ENCODE data around the gene PPP3R1. TPM values are rescaled to one million over a fixed set of nuclear protein-coding genes. Genes with fewer than 3 reads are reported as not detected.

Gene PPP3R1, protein sequence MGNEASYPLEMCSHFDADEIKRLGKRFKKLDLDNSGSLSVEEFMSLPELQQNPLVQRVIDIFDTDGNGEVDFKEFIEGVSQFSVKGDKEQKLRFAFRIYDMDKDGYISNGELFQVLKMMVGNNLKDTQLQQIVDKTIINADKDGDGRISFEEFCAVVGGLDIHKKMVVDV
- 10 to 100 TPM; 18.1 to 41.9 (median 22.4) TPM for polyA plus RNA-seq
- long read RNA-seq, donor 1 = 0 reads
- long read RNA-seq, donor 2, partial matches to known transcripts = 0 of 4 reads
- long read RNA-seq, donor 2, other reads (novel, unspliced or antisense) = 0 of 4 reads
- long read RNA-seq, donor 3, transcript PPP3R1-201 (6 exons, 3,023 nt) = major isoform, 5 of 12 reads
- long read RNA-seq, donor 3, partial matches to known transcripts = 7 of 12 reads
- long read RNA-seq, donor 3, other reads (novel, unspliced or antisense) = 0 of 12 reads
- long read RNA-seq, donor 4, partial matches to known transcripts = 0 of 1 reads
- long read RNA-seq, donor 4, other reads (novel, unspliced or antisense) = 0 of 1 reads
- long read RNA-seq, donor 5, partial matches to known transcripts = 0 of 2 reads
- long read RNA-seq, donor 5, other reads (novel, unspliced or antisense) = 0 of 2 reads
- long read RNA-seq, donor 6, transcript PPP3R1-201 (6 exons, 3,023 nt) = major isoform, 7 of 7 reads
- long read RNA-seq, donor 6, partial matches to known transcripts = 0 of 7 reads
- long read RNA-seq, donor 6, other reads (novel, unspliced or antisense) = 0 of 7 reads
- long read RNA-seq, donor 7 = 0 reads
- long read RNA-seq, donor 8, partial matches to known transcripts = 0 of 1 reads
- long read RNA-seq, donor 8, other reads (novel, unspliced or antisense) = 0 of 1 reads
- long read RNA-seq, donor 9, transcript PPP3R1-201 (6 exons, 3,023 nt) = major isoform, 7 of 7 reads
- long read RNA-seq, donor 9, partial matches to known transcripts = 0 of 7 reads
- long read RNA-seq, donor 9, other reads (novel, unspliced or antisense) = 0 of 7 reads
- long read RNA-seq, donor 10, transcript PPP3R1-201 (6 exons, 3,023 nt) = major isoform, 16 of 39 reads
- long read RNA-seq, donor 10, partial matches to known transcripts = 23 of 39 reads
- long read RNA-seq, donor 10, other reads (novel, unspliced or antisense) = 0 of 39 reads

DNA sequence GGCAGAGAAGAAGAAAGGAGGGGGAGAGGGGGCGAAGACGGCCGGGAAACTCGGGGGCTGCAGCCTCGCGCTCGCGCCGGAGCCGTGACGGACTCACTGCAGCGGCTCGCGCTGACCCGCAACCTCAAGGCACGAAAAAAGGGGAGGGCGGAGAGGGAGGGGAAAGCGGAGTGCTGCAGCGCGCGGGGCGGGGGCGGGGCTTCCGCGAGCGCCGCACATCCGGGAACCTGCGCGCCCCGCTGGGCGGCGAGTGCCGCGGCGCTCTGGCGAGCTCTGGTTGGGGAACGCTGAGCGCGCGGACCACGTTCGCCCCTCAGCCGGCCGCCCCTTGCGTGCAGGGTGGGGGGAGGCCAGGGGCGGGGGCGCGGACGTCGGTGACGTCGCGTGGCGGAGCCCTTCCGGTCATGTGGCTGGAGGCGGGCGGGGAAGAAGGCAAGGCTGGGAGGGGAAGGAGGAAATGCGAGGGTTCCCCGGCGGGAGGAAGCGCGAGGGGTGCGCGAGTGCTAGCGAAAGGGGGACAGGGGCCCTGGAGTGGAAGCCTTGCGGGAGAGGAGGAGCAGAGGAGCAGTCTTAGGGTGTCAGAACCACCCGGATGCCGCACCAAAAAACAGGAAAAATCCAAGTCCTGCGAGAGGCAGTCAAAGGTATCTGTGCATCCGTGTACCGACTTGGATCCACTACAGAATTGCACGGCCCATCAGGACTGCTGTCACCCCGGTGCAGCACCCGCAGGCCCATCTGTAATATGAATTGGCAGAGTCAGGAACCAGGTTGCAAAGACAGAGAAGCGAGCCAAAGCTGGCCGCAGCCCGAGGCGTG lies at the start of gene PPP3R1:
TSS of gene PPP3R1 (minus strand) at position 133 of the 819 bp plus-strand sequence. CDS start 405 bp downstream, outside the sequence.
- no peaks in the 10 kb centered on the region for H3K36me3 ChIP-seq (ENCODE audit: control insufficient read depth in 3 of 3, insufficient read depth in 2 of 3, low read depth in 1 of 3, low read length in 3 of 3)
- peak within 1 kb of the TSS; percentile 98 to 100 (median 99) for H3K27ac ChIP-seq (ENCODE audit: low read depth in 1 of 3, low read length in 2 of 3)
- FAIRE-seq (no peak), DNase-seq (peak; percentile 96 to 98)
- no peaks in the 10 kb centered on the region for H3K9me3 ChIP-seq (ENCODE audit: control insufficient read depth in 2 of 2, insufficient read depth in 1 of 2, low read depth in 1 of 2, low read length in 1 of 2)
- peak within 1 kb of the TSS; percentile 98 to 99 (median 98) for H3K4me3 ChIP-seq (ENCODE audit: low read depth in 1 of 3, low read length in 3 of 3)
- no peaks in the 10 kb centered on the region for H3K27me3 ChIP-seq (ENCODE audit: control insufficient read depth in 3 of 3, insufficient read depth in 3 of 3, low read length in 3 of 3)
- whole genome bisulfite sequencing, 3 donors = 0 to 1% (median 0%) methylated on average over 46 to 79 of the region's 79 CpGs
- peaks cover 5 to 14% (median 11%) of the 10 kb centered on the region in 3 donors for H3K4me1 ChIP-seq (ENCODE audit: control insufficient read depth in 3 of 3, insufficient read depth in 2 of 3, low read depth in 1 of 3, low read length in 2 of 3)

DNA sequence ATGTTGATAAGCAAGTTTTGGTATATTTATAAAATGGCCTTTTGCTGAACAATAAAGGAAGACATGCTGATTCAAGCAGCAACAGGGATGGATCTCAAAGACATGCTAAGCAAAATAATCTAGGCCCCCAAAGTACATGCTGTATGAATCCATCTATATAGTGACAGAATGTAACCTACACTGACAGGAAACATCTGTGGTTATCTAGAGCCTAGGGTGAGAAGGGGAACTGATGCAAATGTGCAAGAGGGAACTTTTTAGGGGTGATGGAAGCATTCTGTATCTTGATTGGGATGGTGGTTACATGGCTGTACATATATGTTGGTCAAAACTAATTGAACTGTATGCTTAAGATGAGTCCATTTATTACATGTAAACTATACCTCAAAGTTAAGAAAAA lies 43.2 kb upstream of the PPP3R1 start:
- FAIRE-seq = no peak
- Histone ChIP-seq H3K9me3 (ENCODE audit: control insufficient read depth in 2 of 2, insufficient read depth in 1 of 2, low read depth in 1 of 2, low read length in 1 of 2) (no peaks in the 10 kb centered on the region), H3K27me3 (ENCODE audit: control insufficient read depth in 3 of 3, insufficient read depth in 3 of 3, low read length in 3 of 3) (no peaks in the 10 kb centered on the region), H3K27ac (ENCODE audit: low read depth in 1 of 3, low read length in 2 of 3) (no peak overlapping the region), H3K4me1 (ENCODE audit: control insufficient read depth in 3 of 3, insufficient read depth in 2 of 3, low read depth in 1 of 3, low read length in 2 of 3) (no peaks in the 10 kb centered on the region), H3K4me3 (ENCODE audit: low read depth in 1 of 3, low read length in 3 of 3) (no peak overlapping the region), H3K36me3 (ENCODE audit: control insufficient read depth in 3 of 3, insufficient read depth in 2 of 3, low read depth in 1 of 3, low read length in 3 of 3) (no peaks in the 10 kb centered on the region)
- no peak for DNase-seq

DNA sequence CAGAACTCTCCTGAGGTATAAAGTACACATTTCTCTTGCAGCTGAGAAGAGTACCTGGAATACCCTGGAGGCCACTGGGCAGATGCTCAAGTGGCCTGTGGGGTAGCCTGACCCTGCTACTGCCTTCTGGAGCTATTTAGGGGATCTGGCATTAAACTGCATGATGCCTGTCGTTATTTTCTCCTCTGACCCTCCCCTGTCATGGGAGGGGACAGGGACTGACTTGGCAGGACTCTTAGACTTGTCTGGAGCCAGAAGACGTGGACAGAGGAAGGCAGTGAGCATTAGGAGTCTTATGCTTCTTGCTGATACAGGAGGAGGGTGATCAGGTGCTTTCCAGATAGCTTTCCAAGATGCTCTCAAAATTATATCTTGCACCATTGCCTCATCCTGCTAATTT lies 42.6 kb upstream of the PPP3R1 start:
- no peaks in the 10 kb centered on the region for H3K4me1 ChIP-seq (ENCODE audit: control insufficient read depth in 3 of 3, insufficient read depth in 2 of 3, low read depth in 1 of 3, low read length in 2 of 3)
- no peak overlapping the region for H3K27ac ChIP-seq (ENCODE audit: low read depth in 1 of 3, low read length in 2 of 3)
- 36 to 42% (median 37%) methylated on average over 2 of the region's 2 CpGs for WGBS, 3 donors
- no peak overlapping the region for H3K4me3 ChIP-seq (ENCODE audit: low read depth in 1 of 3, low read length in 3 of 3)
- no peaks in the 10 kb centered on the region for H3K36me3 ChIP-seq (ENCODE audit: control insufficient read depth in 3 of 3, insufficient read depth in 2 of 3, low read depth in 1 of 3, low read length in 3 of 3)
- FAIRE-seq (no peak), DNase-seq (no peak)
- no peaks in the 10 kb centered on the region for H3K9me3 ChIP-seq (ENCODE audit: control insufficient read depth in 2 of 2, insufficient read depth in 1 of 2, low read depth in 1 of 2, low read length in 1 of 2)
- no peaks in the 10 kb centered on the region for H3K27me3 ChIP-seq (ENCODE audit: control insufficient read depth in 3 of 3, insufficient read depth in 3 of 3, low read length in 3 of 3)

DNA sequence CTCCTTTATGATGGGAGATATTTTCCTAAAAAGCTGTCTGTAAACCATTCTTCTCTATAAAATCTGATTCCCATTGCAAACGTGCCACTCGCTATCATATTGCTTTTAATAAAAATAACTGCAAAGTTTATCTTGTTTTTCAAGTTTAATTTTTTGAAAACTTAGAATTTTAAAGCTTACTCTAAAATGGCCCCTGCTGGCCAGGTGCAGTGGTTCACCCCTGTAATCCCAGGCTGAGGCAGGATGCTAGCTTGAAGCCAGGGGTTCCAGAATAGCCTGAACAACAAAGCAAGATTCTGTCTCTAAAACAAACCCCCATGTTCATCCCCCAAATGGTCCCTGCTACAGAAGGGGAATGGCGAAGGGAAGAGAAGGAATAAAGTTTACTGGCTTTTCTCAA lies 41.9 kb upstream of the PPP3R1 start:
- no peaks in the 10 kb centered on the region for H3K9me3 ChIP-seq (ENCODE audit: control insufficient read depth in 2 of 2, insufficient read depth in 1 of 2, low read depth in 1 of 2, low read length in 1 of 2)
- DNase-seq (no peak), FAIRE-seq (no peak)
- H3K4me3 ChIP-seq (ENCODE audit: low read depth in 1 of 3, low read length in 3 of 3) = no peak overlapping the region
- H3K27ac ChIP-seq (ENCODE audit: low read depth in 1 of 3, low read length in 2 of 3) = no peak overlapping the region
- 85 to 95% (median 91%) methylated on average over 3 of the region's 3 CpGs for WGBS, 3 donors
- no peaks in the 10 kb centered on the region for H3K27me3 ChIP-seq (ENCODE audit: control insufficient read depth in 3 of 3, insufficient read depth in 3 of 3, low read length in 3 of 3)
- no peaks in the 10 kb centered on the region for H3K36me3 ChIP-seq (ENCODE audit: control insufficient read depth in 3 of 3, insufficient read depth in 2 of 3, low read depth in 1 of 3, low read length in 3 of 3)
- H3K4me1 ChIP-seq (ENCODE audit: control insufficient read depth in 3 of 3, insufficient read depth in 2 of 3, low read depth in 1 of 3, low read length in 2 of 3) = no peaks in the 10 kb centered on the region

DNA sequence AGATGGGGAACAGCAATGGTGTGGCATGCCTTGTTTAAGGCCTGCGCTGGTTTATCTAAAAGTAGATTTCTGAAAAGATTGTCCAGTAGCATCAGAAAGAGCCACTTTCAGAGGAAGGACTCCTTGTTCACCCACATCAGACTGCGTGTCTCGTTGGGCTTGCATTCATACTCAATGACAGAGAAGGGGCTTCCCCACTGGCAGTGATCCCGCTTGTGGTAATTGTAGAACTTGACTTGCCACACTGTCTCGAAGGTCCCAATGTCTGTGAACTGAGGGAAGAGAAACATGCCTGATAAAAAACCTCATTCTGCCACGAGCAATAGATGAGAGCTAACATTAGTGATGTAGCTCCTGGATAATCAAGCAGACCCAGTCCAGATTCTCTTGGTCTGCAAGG lies 41.4 kb upstream of the PPP3R1 start:
- Histone ChIP-seq H3K4me1 (ENCODE audit: control insufficient read depth in 3 of 3, insufficient read depth in 2 of 3, low read depth in 1 of 3, low read length in 2 of 3) (no peaks in the 10 kb centered on the region), H3K4me3 (ENCODE audit: low read depth in 1 of 3, low read length in 3 of 3) (no peak overlapping the region), H3K27ac (ENCODE audit: low read depth in 1 of 3, low read length in 2 of 3) (no peak overlapping the region), H3K27me3 (ENCODE audit: control insufficient read depth in 3 of 3, insufficient read depth in 3 of 3, low read length in 3 of 3) (no peaks in the 10 kb centered on the region), H3K9me3 (ENCODE audit: control insufficient read depth in 2 of 2, insufficient read depth in 1 of 2, low read depth in 1 of 2, low read length in 1 of 2) (no peaks in the 10 kb centered on the region), H3K36me3 (ENCODE audit: control insufficient read depth in 3 of 3, insufficient read depth in 2 of 3, low read depth in 1 of 3, low read length in 3 of 3) (no peaks in the 10 kb centered on the region)
- FAIRE-seq (no peak), DNase-seq (no peak)
- WGBS, 3 donors = 79 to 85% (median 83%) methylated on average over 6 of the region's 6 CpGs

DNA sequence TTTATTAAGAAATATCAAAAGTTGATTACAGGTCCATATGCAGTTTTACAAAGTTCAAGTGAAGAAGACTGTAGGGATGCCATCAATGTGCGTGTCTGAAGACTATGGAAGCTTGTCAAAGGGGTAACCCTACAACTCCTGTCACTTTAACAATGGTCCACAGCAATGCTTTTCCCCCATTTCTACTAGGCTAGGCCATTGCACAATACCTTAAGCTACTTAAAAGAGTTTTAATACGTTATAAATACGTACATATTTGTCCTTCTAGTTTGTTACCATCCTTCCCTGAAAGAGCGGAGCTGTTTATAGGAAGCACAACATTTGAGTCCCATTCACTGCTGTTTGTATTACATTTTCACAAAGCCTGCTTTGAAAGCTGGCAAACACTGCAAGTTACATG lies 40.7 kb upstream of the PPP3R1 start:
- Histone ChIP-seq H3K27me3 (ENCODE audit: control insufficient read depth in 3 of 3, insufficient read depth in 3 of 3, low read length in 3 of 3) (no peaks in the 10 kb centered on the region), H3K9me3 (ENCODE audit: control insufficient read depth in 2 of 2, insufficient read depth in 1 of 2, low read depth in 1 of 2, low read length in 1 of 2) (no peaks in the 10 kb centered on the region), H3K4me3 (ENCODE audit: low read depth in 1 of 3, low read length in 3 of 3) (no peak overlapping the region), H3K36me3 (ENCODE audit: control insufficient read depth in 3 of 3, insufficient read depth in 2 of 3, low read depth in 1 of 3, low read length in 3 of 3) (no peaks in the 10 kb centered on the region), H3K27ac (ENCODE audit: low read depth in 1 of 3, low read length in 2 of 3) (no peak overlapping the region), H3K4me1 (ENCODE audit: control insufficient read depth in 3 of 3, insufficient read depth in 2 of 3, low read depth in 1 of 3, low read length in 2 of 3) (no peaks in the 10 kb centered on the region)
- FAIRE-seq (no peak), DNase-seq (no peak)
- WGBS, 3 donors = 88 to 90% (median 90%) methylated on average over 4 of the region's 4 CpGs

DNA sequence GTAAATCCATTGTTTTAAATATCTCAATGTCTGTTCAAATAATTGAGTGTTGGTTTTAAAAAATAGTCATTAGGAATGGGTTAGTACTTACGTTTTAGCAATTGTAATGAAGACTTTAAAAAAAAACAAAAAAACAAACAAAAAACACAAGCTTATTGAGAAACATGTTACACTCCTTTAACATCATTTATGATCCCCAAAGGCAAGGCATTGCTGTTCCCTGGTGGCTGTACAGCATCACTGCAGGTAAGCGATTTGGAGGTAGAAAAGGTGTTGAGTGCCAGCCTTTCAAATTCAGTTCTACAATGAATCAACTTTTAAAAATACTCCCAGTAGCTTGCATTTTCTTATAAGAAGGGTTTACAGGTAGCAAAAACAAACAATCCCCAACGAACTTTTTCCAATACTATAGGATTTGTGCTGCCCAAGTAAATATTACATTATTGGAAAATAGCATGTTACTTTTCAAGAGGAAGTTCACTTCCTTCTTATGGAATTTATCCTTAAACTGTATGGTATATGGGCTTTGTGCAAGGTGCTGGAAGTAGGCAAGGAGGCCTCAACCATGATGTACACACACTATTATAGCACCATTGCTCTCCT lies 39.9 kb upstream of the PPP3R1 start:
- H3K4me3 ChIP-seq (ENCODE audit: low read depth in 1 of 3, low read length in 3 of 3) = no peak overlapping the region
- WGBS, 3 donors = 12 to 44% (median 17%) methylated on average over 3 of the region's 3 CpGs
- H3K27ac ChIP-seq (ENCODE audit: low read depth in 1 of 3, low read length in 2 of 3) = no peak overlapping the region
- peak; percentile 18 to 40 for DNase-seq
- FAIRE-seq = no peak
- H3K36me3 ChIP-seq (ENCODE audit: control insufficient read depth in 3 of 3, insufficient read depth in 2 of 3, low read depth in 1 of 3, low read length in 3 of 3) = no peaks in the 10 kb centered on the region
- no peaks in the 10 kb centered on the region for H3K9me3 ChIP-seq (ENCODE audit: control insufficient read depth in 2 of 2, insufficient read depth in 1 of 2, low read depth in 1 of 2, low read length in 1 of 2)
- H3K4me1 ChIP-seq (ENCODE audit: control insufficient read depth in 3 of 3, insufficient read depth in 2 of 3, low read depth in 1 of 3, low read length in 2 of 3) = no peaks in the 10 kb centered on the region
- no peaks in the 10 kb centered on the region for H3K27me3 ChIP-seq (ENCODE audit: control insufficient read depth in 3 of 3, insufficient read depth in 3 of 3, low read length in 3 of 3)
